ENCODE data around the gene GCNT2.
"Not testable (repeated sequence)": the region's sequence is repeated elsewhere in the genome, so short reads cannot be mapped to it uniquely, and the experiment has no call there.

The GCNT2 gene

DNA sequence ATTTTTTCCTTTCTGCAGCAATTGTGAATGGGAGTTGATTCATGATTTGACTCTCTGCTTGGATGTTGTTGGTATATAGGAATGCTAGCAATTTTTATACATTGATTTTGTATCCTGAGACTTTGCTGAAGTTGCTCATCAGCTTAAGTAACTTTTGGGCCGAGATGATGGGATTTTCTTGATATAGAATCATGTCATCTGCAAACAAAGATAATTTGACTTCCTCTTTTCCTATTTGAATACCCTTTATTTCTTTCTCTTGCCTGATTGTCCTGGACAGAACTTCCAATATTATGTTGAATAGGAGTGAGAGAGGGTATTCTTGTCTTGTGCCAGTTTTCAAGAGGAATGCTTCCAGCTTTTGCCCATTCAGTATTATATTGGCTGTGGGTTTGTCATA lies 144.4 kb downstream of the GCNT2 start:
- not testable (repeated sequence) for H3K27me3 ChIP-seq (ENCODE audit: control insufficient read depth, insufficient read depth, low read length, poor library complexity, severe bottlenecking); H3K27ac ChIP-seq (ENCODE audit: insufficient read depth, low read depth, low read length, poor library complexity, severe bottlenecking); H3K4me1 ChIP-seq (ENCODE audit: control insufficient read depth, insufficient read depth, low read length); H3K4me3 ChIP-seq (ENCODE audit: insufficient read depth, low read depth, low read length); H3K36me3 ChIP-seq (ENCODE audit: control insufficient read depth, insufficient read depth, low read length); H3K9me3 ChIP-seq (ENCODE audit: control insufficient read depth, low read length)
- WGBS, 2 experiments, result 100% methylated on average over 1 of the region's 1 CpG

GRCh38 chr6:10668126-10668917 lies 147.2 kb downstream of the GCNT2 start:
- Histone ChIP-seq H3K4me3 (ENCODE audit: insufficient read depth, low read depth, low read length) (no peak overlapping the region), H3K9me3 (ENCODE audit: control insufficient read depth, low read length) (no peaks in the 10 kb centered on the region), H3K36me3 (ENCODE audit: control insufficient read depth, insufficient read depth, low read length) (no peaks in the 10 kb centered on the region), H3K27me3 (ENCODE audit: control insufficient read depth, insufficient read depth, low read length, poor library complexity, severe bottlenecking) (no peaks in the 10 kb centered on the region), H3K27ac (ENCODE audit: insufficient read depth, low read depth, low read length, poor library complexity, severe bottlenecking) (no peak overlapping the region), H3K4me1 (ENCODE audit: control insufficient read depth, insufficient read depth, low read length) (no peaks in the 10 kb centered on the region)
- WGBS, 2 experiments, result 91 to 92% methylated on average over 6 of the region's 6 CpGs

DNA sequence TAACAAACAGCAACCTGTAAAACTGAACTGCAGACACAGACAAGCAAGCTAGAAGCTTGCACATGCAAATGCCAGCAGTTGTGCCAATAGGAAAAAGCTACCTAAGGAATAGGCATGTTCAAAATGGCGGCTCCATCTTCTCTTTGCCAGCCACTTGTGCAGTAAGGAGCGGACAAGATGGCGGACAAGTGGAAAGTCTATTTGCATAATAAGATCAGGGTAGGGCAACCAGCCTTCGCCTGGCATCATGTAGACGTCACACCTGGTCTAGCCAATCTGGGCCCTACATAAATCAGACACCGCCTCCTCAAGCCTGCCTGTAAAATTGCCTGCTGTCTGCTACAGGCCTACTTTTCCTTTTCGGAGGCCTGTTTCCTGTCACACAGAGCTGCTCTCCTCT lies 155.3 kb downstream of the GCNT2 start:
- no peak overlapping the region for H3K4me3 ChIP-seq (ENCODE audit: insufficient read depth, low read depth, low read length)
- no peaks in the 10 kb centered on the region for H3K9me3 ChIP-seq (ENCODE audit: control insufficient read depth, low read length)
- no peaks in the 10 kb centered on the region for H3K36me3 ChIP-seq (ENCODE audit: control insufficient read depth, insufficient read depth, low read length)
- 92 to 94% methylated on average over 7 of the region's 7 CpGs for WGBS, 2 experiments
- no peaks in the 10 kb centered on the region for H3K27me3 ChIP-seq (ENCODE audit: control insufficient read depth, insufficient read depth, low read length, poor library complexity, severe bottlenecking)
- H3K27ac ChIP-seq (ENCODE audit: insufficient read depth, low read depth, low read length, poor library complexity, severe bottlenecking), result no peak overlapping the region
- H3K4me1 ChIP-seq (ENCODE audit: control insufficient read depth, insufficient read depth, low read length), result no peaks in the 10 kb centered on the region

DNA sequence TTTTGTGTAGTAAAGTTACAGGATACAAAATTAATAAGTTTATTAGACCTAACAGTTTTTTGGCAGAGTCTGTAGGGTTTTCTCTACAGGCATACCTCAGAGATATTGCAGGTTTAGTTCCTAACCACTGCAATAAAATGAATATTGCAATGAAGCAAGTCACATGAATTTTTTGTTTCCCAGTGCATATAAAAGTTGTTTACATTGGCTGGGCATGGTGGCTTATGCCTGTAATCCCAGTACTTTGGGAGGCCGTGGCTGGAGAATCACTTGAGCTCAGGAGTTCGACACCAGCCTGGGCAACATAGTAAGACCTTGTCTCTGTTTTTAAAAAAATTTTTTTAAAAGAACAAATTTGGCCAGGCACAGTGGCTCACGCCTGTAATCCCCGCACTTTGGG lies 157.3 kb downstream of the GCNT2 start:
- WGBS, 2 experiments, result 93 to 96% methylated on average over 4 of the region's 4 CpGs
- no peaks in the 10 kb centered on the region for H3K4me1 ChIP-seq (ENCODE audit: control insufficient read depth, insufficient read depth, low read length)
- H3K36me3 ChIP-seq (ENCODE audit: control insufficient read depth, insufficient read depth, low read length), result no peaks in the 10 kb centered on the region
- H3K27ac ChIP-seq (ENCODE audit: insufficient read depth, low read depth, low read length, poor library complexity, severe bottlenecking), result no peak overlapping the region
- no peaks in the 10 kb centered on the region for H3K27me3 ChIP-seq (ENCODE audit: control insufficient read depth, insufficient read depth, low read length, poor library complexity, severe bottlenecking)
- H3K9me3 ChIP-seq (ENCODE audit: control insufficient read depth, low read length), result no peaks in the 10 kb centered on the region
- no peak overlapping the region for H3K4me3 ChIP-seq (ENCODE audit: insufficient read depth, low read depth, low read length)

Data from ectodermal cell (in vitro differentiated cells).